Psoas muscle (tissue), 8 donors: ENCODE data around the gene MANEAL. TPM values are rescaled to one million over a fixed set of nuclear protein-coding genes. Genes with fewer than 3 reads are reported as not detected.

Source experiments
- ATAC-seq, 4 donors: fragments of 200-7000 bp; cut with Tn5 transposase; one replicate each; pipeline ENCODE4 v1.9.1; 2020; ENCODE audit warnings: moderate library complexity in 3 of 4, mild to moderate bottlenecking in 2 of 4
- DNase-seq, 2 donors: peaks; one replicate each; pipeline ENCODE4 v3.0.0-alpha.2; 2020
- H3K27ac ChIP-seq: fragments of 200-600 bp; one replicate; pipeline ENCODE4 v1.8.0; 2022
- H3K27me3 ChIP-seq, 3 donors: fragments of 200-600 bp in 1 of 3; one replicate each; pipeline versions ENCODE4 v1.6.1 to v1.8.0; 2013 to 2022; ENCODE audit warnings: low read length in 2 of 3, mild to moderate bottlenecking in 2 of 3, moderate library complexity in 1 of 3; ENCODE audit not compliant: insufficient read depth in 3 of 3
- H3K36me3 ChIP-seq, 2 donors: fragments of 200-600 bp in 1 of 2; one replicate each; pipeline versions ENCODE4 v1.6.1 to v1.8.0; 2013 to 2022; ENCODE audit warnings: low read depth in 1 of 2, mild to moderate bottlenecking in 1 of 2, moderate library complexity in 1 of 2; ENCODE audit not compliant: insufficient read depth in 1 of 2
- H3K4me1 ChIP-seq: fragments of 200-600 bp; one replicate; pipeline ENCODE4 v1.8.0; 2022
- H3K4me3 ChIP-seq: fragments of 200-600 bp; one replicate; pipeline ENCODE4 v1.8.0; 2022; ENCODE audit warnings: mild to moderate bottlenecking
- H3K9me3 ChIP-seq: fragments of 200-600 bp; one replicate; pipeline ENCODE4 v1.8.0; 2022
- WGBS, 3 donors: extraction: QIAGEN DNeasy Blood & Tissue Kit; methylation state at CpG; one replicate each; pipeline versions ENCODE4 v1.1.6 to v1.1.7; 2013; 5-methylcytosine and 5-hydroxymethylcytosine counted together
- intact Hi-C, 2 donors: fragments of 100-400 bp; cut with DNase I; formaldehyde crosslinking; loops; one replicate each; pipeline versions ENCODE4 v1.11.0 to v1.14.2; 2022
- polyA plus RNA-seq, 3 donors: library from polyadenylated mRNA; stranded (reverse); fragments of 200-250 nt; gene quantifications; one replicate each; pipeline ENCODE4 v1.2.3, GENCODE V29; 2013
- total RNA-seq, 4 donors: library from RNA; stranded (reverse); fragmentation: NEBNext Ultra II Directional in 2 of 4; extraction: Animal tissue kit (Norgen Biotek cat#: 25700) in 2 of 4; gene quantifications; one replicate each; pipeline versions ENCODE4 v1.2.1 to v1.2.4, GENCODE V29; 2021 to 2023
- TF ChIP-seq, protein P1 (sequence below): fragments of 200-600 bp; IDR thresholded peaks from one replicate; pipeline ENCODE4 v1.8.0; 2022; ENCODE audit warnings: antibody characterized with exemption
- donor health status: healthy with polysubstance abuse.
- donor health status: DM: no; HTN: no; CAD: no; lungs with moderate emphysema.
- donor health status: Bipolar disorder and iron deficiency.
- donor health status: healthy.
- donor health status: DM: yes; HTN: yes; CAD: no.
- donor health status: DM: no; HTN: no; CAD: no.
- donor health status: DM: no; HTN: no; CAD: no.
- donor health status: DM: yes; HTN: yes; CAD: no.

MANEAL gene
- total and polyA plus RNA-seq, 7 donors, result 2.1 to 4.3 (median 3.4) TPM

DNA sequence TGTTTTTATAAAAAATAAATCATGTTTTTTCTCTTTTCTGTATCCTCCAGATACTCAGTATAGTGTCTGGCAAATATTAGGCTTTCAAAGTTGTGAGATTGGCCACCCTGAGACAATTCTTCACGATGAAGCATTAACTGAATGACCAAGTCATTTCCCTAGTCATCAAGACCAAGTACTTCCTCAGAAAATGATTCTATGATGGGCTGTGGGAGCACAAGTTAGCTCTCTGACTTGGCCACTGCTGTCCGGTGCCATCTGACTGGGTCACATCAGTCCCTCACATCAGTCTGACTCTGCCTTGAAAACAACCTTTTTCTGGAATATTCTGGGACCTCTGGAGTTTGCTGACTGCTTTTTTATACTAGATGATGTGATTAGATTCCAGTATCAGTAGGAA, 27.8 kb downstream of the MANEAL start:
- TF ChIP-seq, protein P1, sequence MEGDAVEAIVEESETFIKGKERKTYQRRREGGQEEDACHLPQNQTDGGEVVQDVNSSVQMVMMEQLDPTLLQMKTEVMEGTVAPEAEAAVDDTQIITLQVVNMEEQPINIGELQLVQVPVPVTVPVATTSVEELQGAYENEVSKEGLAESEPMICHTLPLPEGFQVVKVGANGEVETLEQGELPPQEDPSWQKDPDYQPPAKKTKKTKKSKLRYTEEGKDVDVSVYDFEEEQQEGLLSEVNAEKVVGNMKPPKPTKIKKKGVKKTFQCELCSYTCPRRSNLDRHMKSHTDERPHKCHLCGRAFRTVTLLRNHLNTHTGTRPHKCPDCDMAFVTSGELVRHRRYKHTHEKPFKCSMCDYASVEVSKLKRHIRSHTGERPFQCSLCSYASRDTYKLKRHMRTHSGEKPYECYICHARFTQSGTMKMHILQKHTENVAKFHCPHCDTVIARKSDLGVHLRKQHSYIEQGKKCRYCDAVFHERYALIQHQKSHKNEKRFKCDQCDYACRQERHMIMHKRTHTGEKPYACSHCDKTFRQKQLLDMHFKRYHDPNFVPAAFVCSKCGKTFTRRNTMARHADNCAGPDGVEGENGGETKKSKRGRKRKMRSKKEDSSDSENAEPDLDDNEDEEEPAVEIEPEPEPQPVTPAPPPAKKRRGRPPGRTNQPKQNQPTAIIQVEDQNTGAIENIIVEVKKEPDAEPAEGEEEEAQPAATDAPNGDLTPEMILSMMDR, result no peak
- Histone ChIP-seq H3K9me3 (no peaks in the 10 kb centered on the region), H3K36me3 (peaks cover 8 to 90% of the 10 kb centered on the region in 2 donors), H3K4me3 (no peak overlapping the region), H3K4me1 (no peaks in the 10 kb centered on the region), H3K27me3 (no peaks in the 10 kb centered on the region), H3K27ac (no peak overlapping the region)
- intact Hi-C loops, result no loop called here
- 83 to 96% (median 92%) methylated on average over 2 of the region's 2 CpGs for WGBS, 3 donors
- no peak for ATAC-seq
- no peak for DNase-seq

DNA sequence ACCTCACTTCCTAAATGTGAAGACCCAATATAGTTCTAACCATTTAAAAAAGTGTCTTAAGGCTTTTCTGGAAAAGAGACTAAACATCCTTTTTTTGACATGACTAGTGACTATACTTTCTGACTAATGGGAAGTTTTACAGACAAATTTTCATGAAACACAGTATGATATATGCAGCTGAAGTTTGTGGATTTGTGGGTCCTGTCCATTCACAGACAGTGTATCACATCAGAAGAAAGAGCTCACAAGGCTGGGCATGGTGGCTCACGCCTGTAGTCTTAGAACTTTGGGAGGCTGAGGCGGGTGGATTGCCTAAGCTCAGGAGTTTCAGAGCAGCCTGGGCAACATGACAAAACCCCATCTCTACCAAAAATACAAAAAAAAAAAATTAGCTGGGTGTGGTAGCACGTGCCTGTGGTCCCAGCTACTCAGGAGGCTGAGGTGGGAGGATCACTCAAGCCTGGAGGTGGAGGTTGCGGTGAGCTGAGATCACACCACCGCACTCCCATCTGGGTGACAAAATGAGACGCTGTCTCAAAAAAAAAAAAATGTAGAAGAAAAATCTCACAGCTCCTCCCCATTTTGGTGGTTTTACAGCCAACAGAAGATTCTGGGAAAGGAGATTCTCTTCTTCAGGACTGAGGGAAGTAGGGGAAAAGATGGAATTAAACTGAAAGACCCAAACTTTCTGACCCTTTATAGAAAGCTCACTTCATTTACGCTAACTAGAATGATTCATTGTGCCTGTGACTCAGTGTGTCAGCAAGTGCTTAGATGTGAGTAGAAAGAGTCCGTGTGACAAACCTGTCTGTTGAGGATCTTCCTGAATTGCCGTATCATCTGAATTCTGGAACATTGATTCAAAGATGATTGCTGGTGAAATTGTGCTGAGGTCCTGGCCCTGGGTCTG, 29.5 kb downstream of the MANEAL start:
- no peak overlapping the region for H3K27ac ChIP-seq
- no peaks in the 10 kb centered on the region for H3K27me3 ChIP-seq
- no peak for ATAC-seq
- DNase-seq, result no peak
- H3K4me1 ChIP-seq, result no peaks in the 10 kb centered on the region
- peaks cover 8 to 81% of the 10 kb centered on the region in 2 donors for H3K36me3 ChIP-seq
- intact Hi-C loops, result no loop called here
- TF ChIP-seq, protein P1, result no peak
- H3K9me3 ChIP-seq, result no peaks in the 10 kb centered on the region
- WGBS, 3 donors, result 91 to 94% (median 93%) methylated on average over 9 of the region's 9 CpGs
- H3K4me3 ChIP-seq, result no peak overlapping the region

DNA sequence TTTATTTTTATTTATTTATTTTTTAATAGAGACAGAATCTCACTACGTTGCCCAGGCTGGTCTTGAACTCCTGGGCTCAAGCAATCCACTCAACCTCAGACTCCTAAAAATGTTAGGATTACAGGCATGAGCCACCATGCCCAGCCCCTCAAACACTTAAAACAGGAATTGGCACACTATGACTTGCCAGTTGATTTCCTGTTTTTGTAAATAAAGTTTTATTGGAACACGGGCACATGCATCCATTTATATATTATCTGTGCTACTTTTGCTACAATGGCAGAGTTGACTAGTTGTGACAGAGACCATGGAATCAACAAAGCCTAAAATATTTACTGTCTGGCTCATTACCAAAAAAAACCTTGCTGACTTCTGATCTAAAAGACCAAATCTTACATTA, 30.4 kb downstream of the MANEAL start:
- ATAC-seq (no peak), DNase-seq (no peak)
- 89 to 95% (median 89%) methylated on average over 2 of the region's 2 CpGs for WGBS, 3 donors
- Histone ChIP-seq H3K27ac (no peak overlapping the region), H3K4me1 (no peaks in the 10 kb centered on the region), H3K4me3 (no peak overlapping the region), H3K27me3 (no peaks in the 10 kb centered on the region), H3K36me3 (peaks cover 8 to 86% of the 10 kb centered on the region in 2 donors), H3K9me3 (no peaks in the 10 kb centered on the region)
- intact Hi-C loops, result no loop called here
- TF ChIP-seq, protein P1, result no peak

DNA sequence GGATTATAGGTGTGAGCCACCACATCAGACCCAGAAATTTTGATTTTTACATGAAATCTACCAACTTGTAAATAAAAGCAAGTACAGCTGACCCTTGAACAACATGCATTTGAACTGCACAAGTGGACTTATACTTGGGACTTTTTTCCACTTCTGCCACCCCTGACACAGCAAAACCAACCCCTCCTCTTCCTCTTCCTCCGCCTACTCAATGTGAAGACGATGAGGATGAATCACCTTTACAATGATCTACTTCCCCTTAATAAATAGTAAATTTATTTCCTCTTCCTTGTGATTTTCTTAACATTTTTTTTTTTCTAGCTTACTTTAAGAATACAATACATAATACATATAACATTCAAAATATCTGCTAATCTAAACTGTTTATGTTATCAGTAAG, 31.9 kb downstream of the MANEAL start:
- TF ChIP-seq, protein P1, result no peak
- intact Hi-C loops, result no loop called here
- no peak overlapping the region for H3K4me3 ChIP-seq
- peaks cover 8 to 87% of the 10 kb centered on the region in 2 donors for H3K36me3 ChIP-seq
- ATAC-seq, result no peak
- no peaks in the 10 kb centered on the region for H3K9me3 ChIP-seq
- no peak for DNase-seq
- no peak overlapping the region for H3K27ac ChIP-seq
- no peaks in the 10 kb centered on the region for H3K27me3 ChIP-seq
- no peaks in the 10 kb centered on the region for H3K4me1 ChIP-seq
- 70 to 94% (median 72%) methylated on average over 2 of the region's 2 CpGs for WGBS, 3 donors
